Choroid plexus epithelial cell (primary cell): Measurements from ENCODE around the gene MMP15.

Experiments used
- DNase-seq: peaks from one replicate; pipeline ENCODE4 v3.0.0-alpha.2; 2010; ENCODE audit warnings: low read depth
- H3K4me3 ChIP-seq: 2 replicates; pipeline ENCODE4 v1.5.1; 2011; ENCODE audit warnings: low read depth, mild to moderate bottlenecking, control low read depth, low read length, moderate library complexity
- CTCF ChIP-seq: conservative IDR thresholded peaks from 2 replicates; pipeline ENCODE4 v1.5.1; 2011; ENCODE audit warnings: low read depth, mild to moderate bottlenecking, control low read depth, inconsistent platforms, low read length, moderate library complexity

Gene MMP15

GRCh38 chr16:58037365-58038057 is 12.0 kb downstream of the MMP15 start:
- no peak overlapping the region for H3K4me3 ChIP-seq
- DNase-seq: no peak
- TF ChIP-seq CTCF: no peak

DNA sequence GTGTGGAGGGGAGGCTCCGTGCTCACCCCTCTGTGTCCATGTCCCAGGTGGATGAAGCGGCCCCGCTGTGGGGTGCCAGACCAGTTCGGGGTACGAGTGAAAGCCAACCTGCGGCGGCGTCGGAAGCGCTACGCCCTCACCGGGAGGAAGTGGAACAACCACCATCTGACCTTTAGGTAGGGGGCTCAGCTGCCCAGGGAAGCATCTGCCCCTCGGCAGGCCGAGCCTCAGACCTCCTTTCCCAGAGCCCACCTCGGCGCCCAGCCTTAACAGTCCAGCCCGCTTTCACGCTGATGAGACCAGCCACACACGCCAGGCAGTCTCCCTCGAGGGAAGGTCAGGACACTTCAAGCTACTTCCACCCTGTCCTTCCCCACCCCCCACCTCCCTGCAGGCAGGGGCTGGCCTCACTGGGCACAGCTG is 12.7 kb downstream of the MMP15 start:
- no peak overlapping the region for H3K4me3 ChIP-seq
- DNase-seq: no peak
- TF ChIP-seq CTCF: no peak

DNA sequence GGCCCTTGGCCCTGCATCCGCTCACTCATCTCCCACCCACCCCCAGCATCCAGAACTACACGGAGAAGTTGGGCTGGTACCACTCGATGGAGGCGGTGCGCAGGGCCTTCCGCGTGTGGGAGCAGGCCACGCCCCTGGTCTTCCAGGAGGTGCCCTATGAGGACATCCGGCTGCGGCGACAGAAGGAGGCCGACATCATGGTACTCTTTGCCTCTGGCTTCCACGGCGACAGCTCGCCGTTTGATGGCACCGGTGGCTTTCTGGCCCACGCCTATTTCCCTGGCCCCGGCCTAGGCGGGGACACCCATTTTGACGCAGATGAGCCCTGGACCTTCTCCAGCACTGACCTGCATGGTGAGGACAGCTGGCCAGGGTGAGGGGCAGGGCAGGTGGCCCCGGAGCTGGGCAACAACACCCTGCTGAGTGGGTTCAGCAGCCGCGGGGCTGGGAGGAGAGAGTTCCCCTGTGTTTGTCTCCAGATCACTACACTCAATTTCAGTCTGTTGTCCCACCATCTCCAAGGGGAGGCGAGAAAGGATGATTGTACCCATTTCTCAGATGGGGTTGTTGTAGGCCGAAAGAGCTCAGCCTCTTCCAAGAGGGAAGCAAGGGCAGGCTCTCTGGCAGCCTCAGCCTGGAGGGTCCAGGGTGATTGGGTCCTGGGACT is 14.4 kb downstream of the MMP15 start:
- H3K4me3 ChIP-seq: no peak overlapping the region
- no peak for TF ChIP-seq CTCF
- no peak for DNase-seq

GRCh38 chr16:58040496-58040846 is 14.9 kb downstream of the MMP15 start:
- no peak for DNase-seq
- no peak for TF ChIP-seq CTCF
- no peak overlapping the region for H3K4me3 ChIP-seq

DNA sequence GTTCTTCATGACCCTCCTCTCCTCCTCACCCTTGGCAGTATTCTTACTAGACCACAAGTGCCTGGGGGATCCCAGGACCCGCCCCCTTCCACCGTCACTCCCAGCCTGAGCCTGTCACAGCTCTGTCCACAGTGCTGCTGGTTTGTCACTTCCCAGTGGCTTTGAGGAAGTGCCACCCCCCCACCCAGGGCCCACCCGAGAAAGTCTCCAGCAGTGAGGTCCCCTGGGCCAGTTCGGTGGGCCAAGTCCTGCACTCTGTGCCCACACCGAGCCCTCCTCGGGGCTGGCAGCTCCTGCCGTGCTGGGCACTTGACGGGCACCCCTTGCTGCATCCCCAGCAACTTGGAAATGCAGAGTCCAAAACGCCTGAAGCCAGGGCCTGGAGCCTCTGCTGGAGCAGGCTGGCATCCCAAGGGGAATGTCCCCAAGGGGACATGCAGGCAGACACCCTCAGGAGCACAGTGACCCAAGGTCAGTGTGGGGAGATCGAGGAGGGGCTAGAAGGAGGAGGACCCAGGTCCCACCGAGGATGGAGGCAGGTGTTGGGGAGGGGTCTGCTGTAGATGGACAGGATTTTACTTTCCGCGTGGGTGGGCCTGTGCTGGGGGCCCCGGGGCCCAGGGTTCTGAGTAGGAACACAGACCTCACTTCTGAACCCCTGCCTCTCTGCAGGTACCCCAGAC is 15.5 kb downstream of the MMP15 start:
- H3K4me3 ChIP-seq: no peak overlapping the region
- DNase-seq: no peak
- no peak for TF ChIP-seq CTCF

GRCh38 chr16:58041628-58041955 is 16.0 kb downstream of the MMP15 start:
- DNase-seq: no peak
- H3K4me3 ChIP-seq: no peak overlapping the region
- TF ChIP-seq CTCF: no peak
